Daoy (cell line): ENCODE measurements around the gene RBFA. TPM values are rescaled to one million over a fixed set of nuclear protein-coding genes. Genes with fewer than 3 reads are reported as not detected.

Experiments
- DNase-seq: peaks from one replicate; pipeline ENCODE4 v3.0.0-alpha.2; 2015; ENCODE audit warnings: low read depth
- total RNA-seq: library from RNA; depleted of rRNA; stranded (reverse); fragments of >200 nt; shearing (Covaris generic); gene quantifications from 2 replicates; pipeline ENCODE4 v1.2.3, GENCODE V29; 2014; rRNA removed

Gene RBFA
- total RNA-seq, 1 experiment from 2014 or later, result 19.9 TPM

- DNase-seq, result no peak
These were observed 39.9 kb downstream of the RBFA start for GRCh38 chr18:80074183-80074582.

GRCh38 chr18:80074697-80075096 lies 40.5 kb downstream of the RBFA start:
- no peak for DNase-seq

GRCh38 chr18:80075940-80076339 lies 41.7 kb downstream of the RBFA start:
- DNase-seq, result no peak

GRCh38 chr18:80076379-80076778 lies 42.1 kb downstream of the RBFA start:
- no peak for DNase-seq

- no peak for DNase-seq
These were observed 43.6 kb downstream of the RBFA start for GRCh38 chr18:80077873-80078272.

Other genes with a start within 250 kb of the RBFA start
- gene KCNG2, start 236.5 kb upstream of the RBFA start, total RNA-seq, result not detected in 2 replicates
- 7.6 and 11.3 TPM in 2 replicates for gene SLC66A2, start 82.8 kb upstream of the RBFA start, total RNA-seq
- 0.18 and 0.69 TPM in 2 replicates for gene HSBP1L1, start 69.8 kb upstream of the RBFA start, total RNA-seq
- 91.5 and 160 TPM in 2 replicates for gene TXNL4A, start 45.9 kb upstream of the RBFA start, total RNA-seq
- 9.8 and 10.8 TPM in 2 replicates for gene ADNP2, start 74.8 kb downstream of the RBFA start, total RNA-seq
- 0.98 and 1.3 TPM in 2 replicates for gene PARD6G, start 213.1 kb downstream of the RBFA start, total RNA-seq